ENCODE data around the gene MGARP.

Gene MGARP

GRCh38 chr4:139245590-139245989 is 34.4 kb downstream of the MGARP start:
- in situ Hi-C loops (cut with MboI; ENCODE audit: low sequenced_read_pairs), result no loop called here

- in situ Hi-C loops (cut with MboI; ENCODE audit: low sequenced_read_pairs), result no loop called here
Measured at GRCh38 chr4:139243448-139244365, 36.3 kb downstream of the MGARP start.

DNA sequence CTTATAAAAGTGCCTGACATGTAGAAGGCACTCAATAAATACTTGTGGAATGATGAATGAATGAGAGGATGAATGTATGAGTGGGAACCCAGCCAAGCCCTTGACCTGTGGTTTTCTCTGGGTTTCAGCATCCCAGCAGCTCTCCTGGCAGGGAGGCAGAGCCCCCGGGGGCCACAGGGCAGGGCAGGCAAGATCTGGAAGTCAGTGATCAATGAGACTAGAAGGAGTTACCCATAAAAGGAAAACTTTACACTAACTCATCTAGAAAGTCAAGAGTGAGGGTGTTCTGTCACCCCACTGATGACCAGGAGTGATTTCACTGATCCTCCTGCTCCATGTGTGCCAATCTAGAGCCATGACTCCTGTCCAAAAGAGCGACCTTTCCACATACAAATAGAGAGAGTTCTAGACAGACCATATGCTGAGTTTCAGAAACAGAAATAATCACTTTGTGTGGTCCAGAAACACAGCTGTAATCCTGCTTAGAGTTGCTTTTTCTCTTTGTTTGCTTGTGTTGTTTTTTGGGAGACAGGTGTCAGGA is 37.4 kb downstream of the MGARP start:
- in situ Hi-C loops (cut with MboI; ENCODE audit: low sequenced_read_pairs), result no loop called here

- in situ Hi-C loops (cut with MboI; ENCODE audit: low sequenced_read_pairs), result no loop called here
Measured at GRCh38 chr4:139241784-139242151, 38.3 kb downstream of the MGARP start.

GRCh38 chr4:139241086-139241783 is 38.8 kb downstream of the MGARP start:
- in situ Hi-C loops (cut with MboI; ENCODE audit: low sequenced_read_pairs), result no loop called here

GRCh38 chr4:139239127-139239772 is 40.8 kb downstream of the MGARP start:
- in situ Hi-C loops (cut with MboI; ENCODE audit: low sequenced_read_pairs), result no loop called here

- in situ Hi-C loops (cut with MboI; ENCODE audit: low sequenced_read_pairs), result no loop called here
Measured at GRCh38 chr4:139234253-139234652, 45.8 kb downstream of the MGARP start.

DNA sequence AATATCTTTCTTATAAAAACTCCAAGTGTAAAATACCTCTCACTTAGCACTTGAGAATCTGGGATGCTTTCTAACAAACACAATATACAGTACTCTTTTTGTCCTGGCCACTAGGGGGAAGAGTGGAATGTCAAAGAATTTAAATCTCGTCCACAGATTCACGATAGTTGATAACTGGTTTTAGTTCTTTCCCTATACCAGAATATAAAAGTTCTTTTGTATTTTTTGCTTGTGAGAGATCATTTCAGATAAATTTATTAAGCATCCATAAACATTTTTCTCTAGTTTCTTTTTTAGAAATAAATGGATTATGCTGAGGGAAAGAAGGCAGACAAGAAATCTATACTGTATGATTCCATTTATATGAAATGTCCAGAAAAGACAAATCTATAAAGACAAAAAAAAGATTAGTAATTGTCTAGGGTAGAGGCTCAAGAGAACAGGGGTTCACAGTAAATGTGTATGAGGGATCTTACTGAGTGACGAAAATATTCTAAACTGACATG is 50.4 kb downstream of the MGARP start:
- in situ Hi-C loops (cut with MboI; ENCODE audit: low sequenced_read_pairs), result no loop called here

DNA sequence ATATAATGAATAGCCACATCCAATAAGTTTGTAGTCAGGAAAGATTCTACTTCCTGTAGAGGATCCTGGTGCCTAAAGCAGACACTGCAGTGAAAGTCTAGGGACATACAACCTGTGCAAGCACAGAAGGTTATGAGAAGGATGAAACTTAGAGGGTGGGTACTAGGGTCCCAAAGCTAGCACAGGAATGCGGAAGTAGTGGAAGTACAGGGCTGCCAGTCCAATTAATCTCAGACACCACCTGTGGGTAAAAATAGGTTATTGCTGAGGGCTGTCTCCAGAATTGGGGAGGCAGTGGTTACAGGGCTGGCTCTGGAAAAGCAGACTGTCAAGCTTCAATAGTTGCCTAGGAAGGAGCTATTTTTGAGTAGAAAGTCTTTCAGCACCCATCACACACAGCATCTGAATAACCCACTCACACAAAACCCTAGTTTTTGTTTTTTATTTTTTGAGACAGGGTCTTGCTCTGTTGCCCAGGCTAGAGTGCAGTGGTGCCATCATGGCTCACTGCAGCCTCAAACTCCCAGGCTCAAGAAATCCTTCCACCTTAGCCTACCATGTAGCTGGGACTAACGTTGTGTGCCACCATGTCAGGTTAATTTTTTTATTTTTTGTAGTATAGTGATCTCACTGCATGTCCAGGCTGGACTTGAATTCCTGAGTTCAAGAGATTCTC is 52.2 kb downstream of the MGARP start:
- in situ Hi-C loops (cut with MboI; ENCODE audit: low sequenced_read_pairs), result no loop called here

GRCh38 chr4:139223682-139224317 is 56.2 kb downstream of the MGARP start:
- in situ Hi-C loops (cut with MboI; ENCODE audit: low sequenced_read_pairs), result no loop called here

DNA sequence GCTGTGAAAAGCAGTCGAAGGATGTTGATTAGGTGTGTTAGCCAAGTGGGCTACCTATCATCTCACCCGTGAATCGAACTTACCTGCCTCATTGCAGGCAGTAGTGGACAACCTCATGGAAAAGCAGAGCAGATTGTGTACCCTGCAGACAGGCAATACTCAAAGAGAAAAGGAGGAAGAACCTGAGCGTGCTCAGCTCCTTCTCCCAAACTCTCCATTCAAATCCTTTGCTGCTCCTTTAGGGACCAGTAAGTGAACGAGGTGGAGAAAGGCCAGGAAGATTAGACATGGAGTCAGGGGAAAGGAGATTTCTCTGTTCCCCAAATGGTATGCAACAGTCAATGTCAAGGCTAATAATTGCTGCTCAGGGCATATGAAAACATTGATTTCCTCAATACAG is 57.8 kb downstream of the MGARP start:
- in situ Hi-C loops (cut with MboI; ENCODE audit: low sequenced_read_pairs), result no loop called here

GRCh38 chr4:139221687-139222086 is 58.3 kb downstream of the MGARP start:
- in situ Hi-C loops (cut with MboI; ENCODE audit: low sequenced_read_pairs), result no loop called here

- in situ Hi-C loops (cut with MboI; ENCODE audit: low sequenced_read_pairs), result no loop called here
Measured at GRCh38 chr4:139219450-139220055, 60.5 kb downstream of the MGARP start.
